Measurements from ENCODE around the gene S100A11.

- TF ChIP-seq, protein P1, sequence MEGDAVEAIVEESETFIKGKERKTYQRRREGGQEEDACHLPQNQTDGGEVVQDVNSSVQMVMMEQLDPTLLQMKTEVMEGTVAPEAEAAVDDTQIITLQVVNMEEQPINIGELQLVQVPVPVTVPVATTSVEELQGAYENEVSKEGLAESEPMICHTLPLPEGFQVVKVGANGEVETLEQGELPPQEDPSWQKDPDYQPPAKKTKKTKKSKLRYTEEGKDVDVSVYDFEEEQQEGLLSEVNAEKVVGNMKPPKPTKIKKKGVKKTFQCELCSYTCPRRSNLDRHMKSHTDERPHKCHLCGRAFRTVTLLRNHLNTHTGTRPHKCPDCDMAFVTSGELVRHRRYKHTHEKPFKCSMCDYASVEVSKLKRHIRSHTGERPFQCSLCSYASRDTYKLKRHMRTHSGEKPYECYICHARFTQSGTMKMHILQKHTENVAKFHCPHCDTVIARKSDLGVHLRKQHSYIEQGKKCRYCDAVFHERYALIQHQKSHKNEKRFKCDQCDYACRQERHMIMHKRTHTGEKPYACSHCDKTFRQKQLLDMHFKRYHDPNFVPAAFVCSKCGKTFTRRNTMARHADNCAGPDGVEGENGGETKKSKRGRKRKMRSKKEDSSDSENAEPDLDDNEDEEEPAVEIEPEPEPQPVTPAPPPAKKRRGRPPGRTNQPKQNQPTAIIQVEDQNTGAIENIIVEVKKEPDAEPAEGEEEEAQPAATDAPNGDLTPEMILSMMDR (IDR thresholded peaks at IDR 0.05; ENCODE audit: insufficient read depth, low read length, poor library complexity, severe bottlenecking), result no peak
- no peak for TF ChIP-seq EZH2phosphoT487 (conservative IDR thresholded peaks at IDR 0.05; ENCODE audit: low read length)
These were observed 16.6 kb upstream of the S100A11 start for GRCh38 chr1:152053375-152053774.

All from SU-DHL-6 (cell line).